Aorta (tissue), 5 donors: ENCODE measurements around the gene ASTN2. TPM values are rescaled to one million over a fixed set of nuclear protein-coding genes. Genes with fewer than 3 reads are reported as not detected.

ENCODE experiments used
- ATAC-seq: fragments of 200-7000 bp; cut with Tn5 transposase; one replicate; pipeline ENCODE4 v1.9.1; 2022; ENCODE audit warnings: moderate library complexity; ENCODE audit not compliant: low FRiP score
- DNase-seq, 2 donors: peaks; one replicate each; pipeline ENCODE4 v3.0.0-alpha.2; 2020
- H3K27ac ChIP-seq, 2 donors: one replicate each; pipeline ENCODE4 v1.5.1; 2013; ENCODE audit warnings: low read length in 2 of 2, mild to moderate bottlenecking in 2 of 2, moderate library complexity in 2 of 2, control low read depth in 1 of 2, inconsistent platforms in 1 of 2, low read depth in 1 of 2
- H3K27me3 ChIP-seq, 2 donors: one replicate each; pipeline ENCODE4 v1.6.1; 2013; ENCODE audit warnings: control low read depth in 1 of 2, low read length in 1 of 2, mild to moderate bottlenecking in 1 of 2, moderate library complexity in 1 of 2; ENCODE audit not compliant: insufficient read depth in 2 of 2, control insufficient read depth in 1 of 2
- H3K36me3 ChIP-seq, 2 donors: one replicate each; pipeline ENCODE4 v1.6.1; 2013; ENCODE audit warnings: control low read depth in 1 of 2, low read length in 1 of 2, mild to moderate bottlenecking in 1 of 2; ENCODE audit not compliant: insufficient read depth in 2 of 2, control insufficient read depth in 1 of 2
- H3K4me1 ChIP-seq, 2 donors: one replicate each; pipeline ENCODE4 v1.6.1; 2013; ENCODE audit warnings: low read length in 2 of 2, control low read depth in 1 of 2, mild to moderate bottlenecking in 1 of 2, moderate library complexity in 1 of 2; ENCODE audit not compliant: insufficient read depth in 2 of 2, control insufficient read depth in 1 of 2
- H3K4me3 ChIP-seq, 2 donors: one replicate each; pipeline ENCODE4 v1.5.1; 2013; ENCODE audit warnings: low read length in 2 of 2, control low read depth in 1 of 2, mild to moderate bottlenecking in 1 of 2
- H3K9me3 ChIP-seq: one replicate; pipeline ENCODE4 v1.6.1; 2013; ENCODE audit warnings: mild to moderate bottlenecking, low read length; ENCODE audit not compliant: control insufficient read depth
- WGBS, 2 donors: extraction: QIAGEN DNeasy Blood & Tissue Kit; methylation state at CpG; one replicate each; pipeline ENCODE4 v1.1.7; 2013; 5-methylcytosine and 5-hydroxymethylcytosine counted together
- intact Hi-C, 2 donors: fragments of 100-400 bp; cut with DNase I; formaldehyde crosslinking; loops; one replicate each; pipeline versions ENCODE4 v1.14.2 to v1.15.0; 2022
- polyA plus RNA-seq, 2 donors: library from polyadenylated mRNA; stranded (reverse); fragments of 200-250 nt; gene quantifications; one replicate each; pipeline ENCODE4 v1.2.3, GENCODE V29; 2013
- total RNA-seq, 2 donors: library from RNA; stranded (reverse); fragmentation: NEBNext Ultra II Directional; extraction: Animal tissue kit (Norgen Biotek cat#: 25700); gene quantifications; one replicate each; pipeline ENCODE4 v1.2.1, GENCODE V29; 2021
- donor health status: healthy with polysubstance abuse.
- donor health status: Bipolar disorder and iron deficiency.
- donor health status: DM: no; HTN: no; CAD: no.
- donor health status: DM: no; HTN: no; CAD: no.
- donor health status: DM: yes; HTN: yes; CAD: no.

The ASTN2 gene
- total and polyA plus RNA-seq, 4 donors, result 1.0 to 7.5 (median 4.4) TPM

DNA sequence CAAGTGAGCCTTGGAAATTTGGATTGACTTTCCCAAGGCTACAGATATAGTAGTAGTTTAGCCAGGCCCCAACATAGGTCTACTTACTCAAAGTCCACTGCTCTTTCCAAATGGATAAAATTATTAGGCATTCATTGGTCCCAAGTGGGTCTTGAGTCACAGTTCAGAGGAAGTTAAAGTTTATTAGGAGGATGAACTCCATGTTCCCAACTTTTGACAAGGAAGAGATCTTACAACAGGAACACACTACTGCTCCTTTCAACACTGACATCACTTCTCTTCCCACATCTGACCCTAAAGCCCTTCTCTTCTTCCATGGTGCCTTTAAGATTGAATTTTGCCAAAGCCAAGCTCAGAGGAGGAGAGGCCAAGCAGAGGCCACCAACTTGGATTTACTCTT lies 962.2 kb downstream of the ASTN2 start:
- peak; percentile 26 for ATAC-seq
- no peak overlapping the region for H3K27ac ChIP-seq
- H3K4me1 ChIP-seq, result no peaks in the 10 kb centered on the region
- H3K4me3 ChIP-seq, result no peak overlapping the region
- DNase-seq, result no peak
- intact Hi-C loops, result no loop called here
- no peaks in the 10 kb centered on the region for H3K27me3 ChIP-seq
- H3K36me3 ChIP-seq, result no peaks in the 10 kb centered on the region
- no peaks in the 10 kb centered on the region for H3K9me3 ChIP-seq

DNA sequence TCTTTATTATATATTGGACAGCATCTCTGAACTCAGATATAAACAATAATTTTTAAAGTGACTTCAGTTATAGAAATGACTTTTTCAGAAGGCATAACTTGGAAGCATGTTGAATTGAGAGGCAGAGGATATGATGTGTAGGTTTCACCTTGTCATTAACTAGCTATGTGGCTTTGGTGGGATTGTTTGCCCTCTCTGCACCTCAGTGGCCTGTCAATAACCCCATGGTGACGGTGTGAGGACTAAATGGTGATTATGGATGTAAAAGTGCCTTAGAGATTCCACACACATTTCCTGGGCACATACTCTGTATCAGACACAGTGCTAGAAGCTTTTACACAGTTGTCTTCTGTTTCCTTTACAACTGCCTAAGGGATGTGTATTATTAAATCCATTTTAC lies 962.6 kb downstream of the ASTN2 start:
- no peak for ATAC-seq

DNA sequence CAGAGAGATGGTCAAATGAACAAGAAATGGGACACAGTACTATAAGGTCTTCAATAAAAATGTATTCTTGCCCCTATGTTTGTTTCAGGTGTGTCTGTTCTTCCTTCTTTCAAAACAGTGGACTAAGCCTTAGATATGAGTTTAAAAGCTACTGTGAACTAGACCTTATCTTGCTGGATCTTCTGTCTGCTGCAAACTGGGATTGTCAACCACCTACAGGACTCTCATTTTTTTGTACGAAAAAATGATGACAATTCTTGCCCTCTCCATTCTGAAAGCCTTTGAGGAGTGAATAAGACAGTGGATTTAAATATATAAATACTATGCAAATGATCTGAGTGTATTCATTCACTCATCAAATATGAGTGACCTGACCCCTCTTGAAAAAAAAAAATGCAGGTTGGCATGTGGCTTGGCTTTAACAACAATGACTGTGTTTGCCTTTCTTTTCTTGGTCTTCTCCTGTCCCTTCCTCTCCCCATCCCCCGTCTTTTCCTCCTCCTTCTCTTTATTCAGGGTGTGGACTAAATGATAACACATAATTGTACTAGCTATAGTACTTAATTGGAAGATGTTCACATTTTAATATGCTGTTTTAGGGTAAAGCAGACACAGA lies 963.2 kb downstream of the ASTN2 start:
- intact Hi-C loops, result no loop called here
- H3K27me3 ChIP-seq, result no peaks in the 10 kb centered on the region
- no peak overlapping the region for H3K27ac ChIP-seq
- H3K4me1 ChIP-seq, result no peaks in the 10 kb centered on the region
- no peaks in the 10 kb centered on the region for H3K9me3 ChIP-seq
- DNase-seq (no peak), ATAC-seq (no peak)
- H3K36me3 ChIP-seq, result no peaks in the 10 kb centered on the region
- no peak overlapping the region for H3K4me3 ChIP-seq
- 95 to 97% methylated on average over 2 of the region's 2 CpGs for WGBS, 2 donors

More for the DNA sequence above, 962.6 kb downstream of the ASTN2 start:
- no peaks in the 10 kb centered on the region for H3K36me3 ChIP-seq
- DNase-seq, result no peak
- no peak overlapping the region for H3K4me3 ChIP-seq
- no peaks in the 10 kb centered on the region for H3K9me3 ChIP-seq
- 97 to 100% methylated on average over 1 of the region's 1 CpG for WGBS, 2 donors
- H3K27me3 ChIP-seq, result no peaks in the 10 kb centered on the region
- no peaks in the 10 kb centered on the region for H3K4me1 ChIP-seq
- H3K27ac ChIP-seq, result no peak overlapping the region
- intact Hi-C loops, result no loop called here

DNA sequence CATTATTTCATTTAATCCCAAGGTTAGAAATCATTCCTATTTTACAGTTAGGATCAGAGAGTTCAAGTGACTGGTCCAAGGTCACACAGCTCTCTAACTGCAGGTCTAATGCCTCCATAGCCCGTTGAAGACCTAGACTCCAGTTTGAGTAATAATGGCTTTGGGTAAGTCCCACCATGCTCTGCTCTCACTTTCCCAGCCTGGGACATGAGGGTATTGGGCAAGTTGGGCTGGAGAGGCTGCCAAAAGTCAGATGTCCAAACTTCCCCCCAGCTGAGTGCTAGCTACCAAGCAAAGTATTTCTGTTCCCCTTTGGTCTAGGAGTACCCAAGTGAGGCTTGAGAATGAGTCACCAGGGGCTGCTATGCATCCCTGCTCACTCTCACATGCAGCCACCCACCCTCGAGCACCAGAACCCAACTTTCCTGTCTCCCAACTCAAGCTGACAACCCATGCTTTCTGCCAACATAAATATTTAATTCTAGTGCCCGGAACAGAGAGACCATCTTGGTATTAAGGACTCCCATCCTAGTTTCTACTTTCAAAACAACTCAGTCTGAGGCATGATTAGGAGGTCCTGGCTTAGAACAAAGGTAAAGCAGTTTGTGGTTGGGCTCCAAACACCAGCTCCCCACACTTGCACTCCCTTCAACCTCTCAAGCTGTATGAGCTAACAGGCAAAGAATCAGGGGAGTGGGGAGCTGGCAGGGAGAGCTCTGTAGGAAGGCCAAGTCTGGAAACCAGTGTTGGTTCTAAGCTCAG lies 964.3 kb downstream of the ASTN2 start:
- 21 to 24% methylated on average over 3 of the region's 3 CpGs for WGBS, 2 donors
- Histone ChIP-seq H3K4me3 (no peak overlapping the region), H3K4me1 (no peaks in the 10 kb centered on the region), H3K27ac (peak overlapping the region in 1 of 2 donors; percentile 32), H3K9me3 (no peaks in the 10 kb centered on the region), H3K36me3 (no peaks in the 10 kb centered on the region), H3K27me3 (no peaks in the 10 kb centered on the region)
- DNase-seq (peak in 1 of 2 donors; percentile 51), ATAC-seq (no peak)
- intact Hi-C loops, result no loop called here

DNA sequence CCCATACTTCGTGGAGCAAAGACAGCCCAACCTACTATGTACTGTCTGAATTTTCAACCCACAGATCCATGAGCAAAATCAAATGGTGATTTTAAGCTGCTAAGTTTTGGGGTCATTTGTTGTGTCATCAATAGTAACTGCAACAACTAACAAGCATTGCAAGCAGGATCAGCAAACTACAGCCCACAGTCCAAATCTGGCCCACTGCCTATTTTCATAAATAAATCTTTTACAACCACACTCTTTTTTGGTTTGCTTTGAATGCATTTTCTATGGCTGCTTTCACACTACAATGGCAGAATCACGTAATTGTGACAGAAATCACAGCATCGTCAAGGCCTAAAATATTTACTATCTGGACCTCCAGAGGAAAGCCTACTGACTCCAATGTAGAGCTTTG lies 964.9 kb downstream of the ASTN2 start:
- ATAC-seq (no peak), DNase-seq (no peak)
- Histone ChIP-seq H3K9me3 (no peaks in the 10 kb centered on the region), H3K36me3 (no peaks in the 10 kb centered on the region), H3K27me3 (no peaks in the 10 kb centered on the region), H3K27ac (no peak overlapping the region), H3K4me3 (no peak overlapping the region), H3K4me1 (no peaks in the 10 kb centered on the region)
- intact Hi-C loops, result no loop called here
- 88 to 89% methylated on average over 3 of the region's 3 CpGs for WGBS, 2 donors

DNA sequence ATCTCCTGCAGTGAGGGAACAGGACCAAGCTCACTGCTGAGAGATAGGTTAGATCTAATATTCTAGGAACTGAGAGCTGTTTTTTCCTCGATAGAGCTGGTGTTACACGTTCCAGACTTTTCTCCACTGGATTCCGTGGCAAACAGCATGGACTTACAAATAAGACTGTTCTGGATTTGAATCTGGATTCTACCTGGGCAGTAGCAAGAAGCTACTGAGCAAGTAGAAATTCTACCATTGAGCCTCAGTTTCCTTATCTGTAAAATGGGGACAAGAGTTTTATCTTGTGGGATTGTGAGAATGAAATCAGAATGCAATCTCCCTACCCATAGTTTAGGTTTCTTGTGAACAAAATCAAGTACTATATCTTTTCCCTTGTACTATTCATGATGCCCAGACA lies 966.4 kb downstream of the ASTN2 start:
- H3K4me3 ChIP-seq, result no peak overlapping the region
- ATAC-seq, result no peak
- DNase-seq, result no peak
- no peaks in the 10 kb centered on the region for H3K4me1 ChIP-seq
- H3K9me3 ChIP-seq, result no peaks in the 10 kb centered on the region
- intact Hi-C loops, result no loop called here
- no peak overlapping the region for H3K27ac ChIP-seq
- H3K36me3 ChIP-seq, result no peaks in the 10 kb centered on the region
- 63 to 82% methylated on average over 3 of the region's 3 CpGs for WGBS, 2 donors
- no peaks in the 10 kb centered on the region for H3K27me3 ChIP-seq

DNA sequence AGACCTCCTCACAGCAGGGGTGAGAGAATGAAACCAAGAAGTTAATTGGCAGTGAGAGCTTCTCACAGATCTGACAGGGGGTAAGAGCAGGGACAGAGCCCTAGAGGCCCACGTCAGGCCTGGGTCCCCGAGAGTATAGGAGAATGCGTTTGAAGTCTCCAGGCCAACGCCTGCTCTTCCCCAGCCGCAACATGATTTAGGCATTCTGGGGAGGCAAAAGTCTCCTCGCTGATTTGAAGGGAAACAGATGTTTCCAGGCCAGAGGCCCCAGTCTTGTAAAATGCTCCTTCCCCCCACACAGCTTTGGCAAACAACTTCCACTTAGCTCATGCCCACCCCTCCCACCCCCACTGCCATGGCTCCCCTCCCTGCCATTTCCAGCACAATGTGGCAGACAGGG lies 966.9 kb downstream of the ASTN2 start:
- intact Hi-C loops, result no loop called here
- Histone ChIP-seq H3K36me3 (no peaks in the 10 kb centered on the region), H3K4me1 (no peaks in the 10 kb centered on the region), H3K27ac (no peak overlapping the region), H3K4me3 (no peak overlapping the region), H3K9me3 (no peaks in the 10 kb centered on the region), H3K27me3 (no peaks in the 10 kb centered on the region)
- no peak for DNase-seq
- 71 to 73% methylated on average over 6 of the region's 6 CpGs for WGBS, 2 donors
- ATAC-seq, result no peak

DNA sequence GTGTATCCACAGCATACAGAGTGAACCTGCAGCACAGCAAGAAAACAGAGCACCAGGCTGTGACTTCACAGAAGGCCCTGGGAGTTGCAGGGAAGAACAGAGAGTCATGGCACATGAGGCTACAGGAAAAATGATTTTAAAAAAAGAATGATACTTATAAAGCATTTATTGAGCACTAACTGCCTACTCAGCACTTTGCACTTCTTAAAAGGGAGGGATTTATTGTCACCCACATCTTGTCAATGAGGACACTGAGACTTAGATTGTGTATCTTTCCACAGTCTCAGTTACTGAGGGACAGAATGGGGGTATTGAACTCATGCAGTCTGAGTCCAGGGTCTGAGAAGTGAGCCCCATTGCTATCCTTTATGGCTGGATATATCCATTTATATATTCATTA lies 972.3 kb downstream of the ASTN2 start:
- Histone ChIP-seq H3K36me3 (peaks cover 0 to 3% of the 10 kb centered on the region in 2 donors), H3K27ac (no peak overlapping the region), H3K27me3 (no peaks in the 10 kb centered on the region), H3K4me1 (no peaks in the 10 kb centered on the region), H3K9me3 (no peaks in the 10 kb centered on the region), H3K4me3 (no peak overlapping the region)
- intact Hi-C loops, result no loop called here
- DNase-seq (no peak), ATAC-seq (no peak)
